Measurements from ENCODE around the gene CEP152.

GRCh38 chr15:48761393-48762158 lies 49.3 kb downstream of the CEP152 start:
- TF ChIP-seq, protein P1, sequence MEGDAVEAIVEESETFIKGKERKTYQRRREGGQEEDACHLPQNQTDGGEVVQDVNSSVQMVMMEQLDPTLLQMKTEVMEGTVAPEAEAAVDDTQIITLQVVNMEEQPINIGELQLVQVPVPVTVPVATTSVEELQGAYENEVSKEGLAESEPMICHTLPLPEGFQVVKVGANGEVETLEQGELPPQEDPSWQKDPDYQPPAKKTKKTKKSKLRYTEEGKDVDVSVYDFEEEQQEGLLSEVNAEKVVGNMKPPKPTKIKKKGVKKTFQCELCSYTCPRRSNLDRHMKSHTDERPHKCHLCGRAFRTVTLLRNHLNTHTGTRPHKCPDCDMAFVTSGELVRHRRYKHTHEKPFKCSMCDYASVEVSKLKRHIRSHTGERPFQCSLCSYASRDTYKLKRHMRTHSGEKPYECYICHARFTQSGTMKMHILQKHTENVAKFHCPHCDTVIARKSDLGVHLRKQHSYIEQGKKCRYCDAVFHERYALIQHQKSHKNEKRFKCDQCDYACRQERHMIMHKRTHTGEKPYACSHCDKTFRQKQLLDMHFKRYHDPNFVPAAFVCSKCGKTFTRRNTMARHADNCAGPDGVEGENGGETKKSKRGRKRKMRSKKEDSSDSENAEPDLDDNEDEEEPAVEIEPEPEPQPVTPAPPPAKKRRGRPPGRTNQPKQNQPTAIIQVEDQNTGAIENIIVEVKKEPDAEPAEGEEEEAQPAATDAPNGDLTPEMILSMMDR (conservative IDR thresholded peaks at IDR 0.05), result no peak
- no peak for TF ChIP-seq EZH2 (IDR thresholded peaks at IDR 0.05; ENCODE audit: low read depth)

Measured in PC-9 (cell line).